Measurements from ENCODE around the gene NCEH1. TPM values are rescaled to one million over a fixed set of nuclear protein-coding genes. Genes with fewer than 3 reads are reported as not detected.

The NCEH1 gene
- total RNA-seq, 1 experiment from 2014 or later = 73.0 TPM

GRCh38 chr3:172750069-172750367 lies 39.2 kb upstream of the NCEH1 start:
- Histone ChIP-seq H3K4me3 (ENCODE audit: low read depth in 2 of 2, low read length in 2 of 2) (peak overlapping the region; percentile 68 to 96), H3K27ac (ENCODE audit: low read length) (peak overlapping the region; percentile 99), H3K4me1 (ENCODE audit: control insufficient read depth, insufficient read depth, low read length) (peaks cover 41% of the 10 kb centered on the region), H3K27me3 (ENCODE audit: control insufficient read depth, insufficient read depth, low read length) (no peaks in the 10 kb centered on the region), H3K9me3 (ENCODE audit: control insufficient read depth, insufficient read depth, low read depth, low read length) (no peaks in the 10 kb centered on the region), H3K36me3 (ENCODE audit: control insufficient read depth, insufficient read depth, low read length) (peaks cover 13% of the 10 kb centered on the region; the same call in 1 of the 2 replicates)
- ATAC-seq (peak; percentile 28), DNase-seq (ENCODE audit: low read depth, low spot score) (no peak)
- intact Hi-C loops (cut with micrococcal nuclease; ENCODE audit: unreplicated experiment) = loop anchor here (1.0 kb wide), 1 partner anchor 77 kb away; no protein-coding TSS in a partner anchor
- BruUV-seq (replicated peaks) = TSS peak; percentile 99
- ChIA-PET POLR2A (interaction anchor here (0.6 to 1.2 kb wide), 13 partner anchors 12 to 91 kb away, joined by 3 to 13 read pairs (median 6); no protein-coding TSS in a partner anchor), CTCF (interaction anchor here (0.6 to 1.4 kb wide), 9 partner anchors 14 to 1127 kb away, joined by 3 to 20 read pairs (median 3); no protein-coding TSS in a partner anchor)
- TF ChIP-seq POLR2AphosphoS5 (IDR thresholded peaks at IDR 0.05; ENCODE audit: low read depth, low read length) (no peak), SIN3A (IDR thresholded peaks at IDR 0.05; ENCODE audit: borderline replicate concordance, insufficient read depth, low read depth, low read length) (no peak), CTCF (IDR thresholded peaks at IDR 0.05) (no peak), TCF7L2 (IDR thresholded peaks at IDR 0.05; ENCODE audit: low read depth, low read length) (no peak), REST (IDR thresholded peaks at IDR 0.05; ENCODE audit: insufficient read depth in 1 of 2, low read depth in 2 of 2, low read length in 1 of 2) (no peak)
- in situ Hi-C loops (cut with HindIII; ENCODE audit: low pct_unique_long_range_greater_than_20kb, low sequenced_read_pairs) = no loop called here

- Histone ChIP-seq H3K36me3 (ENCODE audit: control insufficient read depth, insufficient read depth, low read length) (peaks cover 8% of the 10 kb centered on the region; the same call in 1 of the 2 replicates), H3K4me1 (ENCODE audit: control insufficient read depth, insufficient read depth, low read length) (peaks cover 38% of the 10 kb centered on the region), H3K9me3 (ENCODE audit: control insufficient read depth, insufficient read depth, low read depth, low read length) (no peaks in the 10 kb centered on the region), H3K27me3 (ENCODE audit: control insufficient read depth, insufficient read depth, low read length) (no peaks in the 10 kb centered on the region), H3K27ac (ENCODE audit: low read length) (peak overlapping the region; percentile 99), H3K4me3 (ENCODE audit: low read depth in 2 of 2, low read length in 2 of 2) (peak overlapping the region; percentile 68 to 96)
- ChIA-PET POLR2A (interaction anchor here (0.6 to 1.2 kb wide), 6 partner anchors 12 to 72 kb away, joined by 4 to 13 read pairs (median 8); no protein-coding TSS in a partner anchor), CTCF (interaction anchor here (0.6 to 1.4 kb wide), 6 partner anchors 14 to 1127 kb away, joined by 3 to 20 read pairs (median 4); no protein-coding TSS in a partner anchor)
- BruUV-seq (replicated peaks) = no TSS peak
- TF ChIP-seq CTCF (IDR thresholded peaks at IDR 0.05) = no peak
- TF ChIP-seq POLR2AphosphoS5 (IDR thresholded peaks at IDR 0.05; ENCODE audit: low read depth, low read length) = no peak
- TF ChIP-seq TCF7L2 (IDR thresholded peaks at IDR 0.05; ENCODE audit: low read depth, low read length) = no peak
- TF ChIP-seq SIN3A (IDR thresholded peaks at IDR 0.05; ENCODE audit: borderline replicate concordance, insufficient read depth, low read depth, low read length) = no peak
- TF ChIP-seq REST (IDR thresholded peaks at IDR 0.05; ENCODE audit: insufficient read depth in 1 of 2, low read depth in 2 of 2, low read length in 1 of 2) = no peak
- in situ Hi-C loops (cut with HindIII; ENCODE audit: low pct_unique_long_range_greater_than_20kb, low sequenced_read_pairs) = no loop called here
- intact Hi-C loops (cut with micrococcal nuclease; ENCODE audit: unreplicated experiment) = no loop called here
- ATAC-seq = 0 out of 2 replicates have a peak, but pooled peaks have one; percentile 28
- DNase-seq (ENCODE audit: low read depth, low spot score) = peak; percentile 91
These were observed 38.5 kb upstream of the NCEH1 start for GRCh38 chr3:172749230-172749965.
